Measurements from ENCODE around the gene IPO9.

IPO9 gene

DNA sequence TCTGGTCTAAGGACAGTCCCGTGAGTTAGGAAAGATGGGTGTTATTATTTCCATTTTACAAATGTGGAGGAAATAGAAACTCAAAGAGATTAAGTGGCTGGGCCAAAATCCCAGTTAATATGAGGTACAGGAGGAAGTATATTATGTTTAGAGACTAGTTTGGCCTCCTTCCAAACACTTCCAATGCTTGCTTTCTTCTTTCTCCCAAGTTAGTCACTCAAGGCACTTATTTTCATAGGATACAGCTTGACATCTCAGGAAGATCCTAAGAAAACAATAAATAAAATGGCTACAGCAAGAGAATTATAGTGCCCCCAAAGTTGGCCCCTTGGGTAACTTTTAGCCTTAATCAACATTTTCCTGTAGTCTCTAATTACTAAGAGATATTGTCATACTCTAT lies 47.5 kb upstream of the IPO9 start:
- Histone ChIP-seq H3K79me2 (ENCODE audit: insufficient read depth, low read length) (no peaks in the 10 kb centered on the region), H3F3A (ENCODE audit: insufficient read depth, low read length) (no peaks in the 10 kb centered on the region)

DNA sequence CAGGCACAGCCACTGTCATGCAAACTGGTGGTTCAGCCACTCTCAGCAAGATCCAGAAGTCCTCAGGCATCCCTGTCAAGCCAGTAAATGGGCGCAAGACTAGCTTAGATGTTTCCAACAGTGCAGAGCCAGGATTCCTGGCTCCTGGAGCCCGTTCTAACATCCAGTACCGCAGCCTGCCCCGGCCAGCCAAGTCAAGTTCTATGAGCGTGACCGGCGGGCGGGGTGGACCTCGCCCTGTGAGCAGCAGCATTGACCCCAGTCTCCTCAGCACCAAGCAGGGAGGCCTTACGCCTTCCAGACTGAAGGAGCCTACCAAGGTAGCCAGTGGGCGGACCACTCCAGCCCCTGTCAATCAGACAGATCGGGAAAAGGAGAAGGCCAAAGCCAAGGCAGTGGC lies 46.6 kb upstream of the IPO9 start:
- Histone ChIP-seq H3K36me3 (ENCODE audit: insufficient read depth, low read length) (no peaks in the 10 kb centered on the region), H3K79me2 (ENCODE audit: insufficient read depth, low read length) (no peaks in the 10 kb centered on the region), H3K27me3 (ENCODE audit: insufficient read depth, low read length) (no peaks in the 10 kb centered on the region), H3K4me2 (ENCODE audit: low read length) (no peak overlapping the region), H3K4me1 (ENCODE audit: insufficient read depth, low read length, severe bottlenecking) (no peaks in the 10 kb centered on the region), H3K27ac (ENCODE audit: low read depth, low read length, poor library complexity, severe bottlenecking) (no peak overlapping the region), H4K20me1 (ENCODE audit: insufficient read depth, low read length) (no peaks in the 10 kb centered on the region), H2AFZ (ENCODE audit: low read length) (no peak overlapping the region), H3K4me3 (ENCODE audit: low read depth, low read length, poor library complexity, severe bottlenecking) (no peak overlapping the region), H3K9me2 (ENCODE audit: low read depth, low read length) (no peaks in the 10 kb centered on the region), H3K9me3 (ENCODE audit: low read length) (no peaks in the 10 kb centered on the region), H3K9ac (ENCODE audit: low read length) (no peak overlapping the region), H3F3A (ENCODE audit: insufficient read depth, low read length) (no peaks in the 10 kb centered on the region)
- TF ChIP-seq, protein P1, sequence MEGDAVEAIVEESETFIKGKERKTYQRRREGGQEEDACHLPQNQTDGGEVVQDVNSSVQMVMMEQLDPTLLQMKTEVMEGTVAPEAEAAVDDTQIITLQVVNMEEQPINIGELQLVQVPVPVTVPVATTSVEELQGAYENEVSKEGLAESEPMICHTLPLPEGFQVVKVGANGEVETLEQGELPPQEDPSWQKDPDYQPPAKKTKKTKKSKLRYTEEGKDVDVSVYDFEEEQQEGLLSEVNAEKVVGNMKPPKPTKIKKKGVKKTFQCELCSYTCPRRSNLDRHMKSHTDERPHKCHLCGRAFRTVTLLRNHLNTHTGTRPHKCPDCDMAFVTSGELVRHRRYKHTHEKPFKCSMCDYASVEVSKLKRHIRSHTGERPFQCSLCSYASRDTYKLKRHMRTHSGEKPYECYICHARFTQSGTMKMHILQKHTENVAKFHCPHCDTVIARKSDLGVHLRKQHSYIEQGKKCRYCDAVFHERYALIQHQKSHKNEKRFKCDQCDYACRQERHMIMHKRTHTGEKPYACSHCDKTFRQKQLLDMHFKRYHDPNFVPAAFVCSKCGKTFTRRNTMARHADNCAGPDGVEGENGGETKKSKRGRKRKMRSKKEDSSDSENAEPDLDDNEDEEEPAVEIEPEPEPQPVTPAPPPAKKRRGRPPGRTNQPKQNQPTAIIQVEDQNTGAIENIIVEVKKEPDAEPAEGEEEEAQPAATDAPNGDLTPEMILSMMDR (IDR thresholded peaks at IDR 0.05; ENCODE audit: low read length), result no peak
- TF ChIP-seq EZH2 (IDR thresholded peaks at IDR 0.05; ENCODE audit: borderline replicate concordance, low read length), result no peak

More for the DNA sequence above, 47.5 kb upstream of the IPO9 start:
- H2AFZ ChIP-seq (ENCODE audit: low read length), result no peak overlapping the region
- TF ChIP-seq EZH2 (IDR thresholded peaks at IDR 0.05; ENCODE audit: borderline replicate concordance, low read length), result no peak
- TF ChIP-seq, protein P1 (IDR thresholded peaks at IDR 0.05; ENCODE audit: low read length), result no peak
- no peak overlapping the region for H3K9ac ChIP-seq (ENCODE audit: low read length)
- H4K20me1 ChIP-seq (ENCODE audit: insufficient read depth, low read length), result no peaks in the 10 kb centered on the region
- no peaks in the 10 kb centered on the region for H3K36me3 ChIP-seq (ENCODE audit: insufficient read depth, low read length)
- no peak overlapping the region for H3K4me3 ChIP-seq (ENCODE audit: low read depth, low read length, poor library complexity, severe bottlenecking)
- H3K4me2 ChIP-seq (ENCODE audit: low read length), result no peak overlapping the region
- no peaks in the 10 kb centered on the region for H3K4me1 ChIP-seq (ENCODE audit: insufficient read depth, low read length, severe bottlenecking)
- H3K9me3 ChIP-seq (ENCODE audit: low read length), result no peaks in the 10 kb centered on the region
- H3K9me2 ChIP-seq (ENCODE audit: low read depth, low read length), result no peaks in the 10 kb centered on the region
- H3K27me3 ChIP-seq (ENCODE audit: insufficient read depth, low read length), result no peaks in the 10 kb centered on the region
- no peak overlapping the region for H3K27ac ChIP-seq (ENCODE audit: low read depth, low read length, poor library complexity, severe bottlenecking)

DNA sequence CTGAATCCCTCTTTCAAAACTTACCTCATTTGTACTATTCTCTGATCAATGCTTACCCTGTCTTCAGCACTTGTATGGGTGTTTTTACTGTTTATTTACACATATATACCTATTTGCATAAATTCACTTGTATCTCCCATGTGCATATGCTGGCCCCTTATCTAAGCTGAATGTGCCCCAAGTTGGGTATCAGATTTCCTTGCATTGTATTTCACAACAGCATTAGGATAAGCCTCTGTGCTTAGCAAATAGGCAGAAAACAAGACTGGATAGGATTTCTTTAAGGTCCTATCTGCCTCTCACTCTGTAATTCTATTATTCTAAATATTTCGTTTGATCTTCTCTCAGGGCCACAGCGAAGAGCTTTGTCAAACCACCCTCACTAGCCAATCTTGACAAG lies 45.9 kb upstream of the IPO9 start:
- H3K27ac ChIP-seq (ENCODE audit: low read depth, low read length, poor library complexity, severe bottlenecking), result no peak overlapping the region
- H2AFZ ChIP-seq (ENCODE audit: low read length), result no peak overlapping the region
- H4K20me1 ChIP-seq (ENCODE audit: insufficient read depth, low read length), result no peaks in the 10 kb centered on the region
- TF ChIP-seq, protein P1 (IDR thresholded peaks at IDR 0.05; ENCODE audit: low read length), result no peak
- no peak for TF ChIP-seq EZH2 (IDR thresholded peaks at IDR 0.05; ENCODE audit: borderline replicate concordance, low read length)
- no peak overlapping the region for H3K4me2 ChIP-seq (ENCODE audit: low read length)
- H3K9ac ChIP-seq (ENCODE audit: low read length), result no peak overlapping the region
- H3K36me3 ChIP-seq (ENCODE audit: insufficient read depth, low read length), result no peaks in the 10 kb centered on the region
- H3K9me3 ChIP-seq (ENCODE audit: low read length), result no peaks in the 10 kb centered on the region
- H3K4me1 ChIP-seq (ENCODE audit: insufficient read depth, low read length, severe bottlenecking), result no peaks in the 10 kb centered on the region
- H3F3A ChIP-seq (ENCODE audit: insufficient read depth, low read length), result no peaks in the 10 kb centered on the region
- H3K27me3 ChIP-seq (ENCODE audit: insufficient read depth, low read length), result no peaks in the 10 kb centered on the region
- no peak overlapping the region for H3K4me3 ChIP-seq (ENCODE audit: low read depth, low read length, poor library complexity, severe bottlenecking)
- H3K9me2 ChIP-seq (ENCODE audit: low read depth, low read length), result no peaks in the 10 kb centered on the region
- no peaks in the 10 kb centered on the region for H3K79me2 ChIP-seq (ENCODE audit: insufficient read depth, low read length)
